ENCODE measurements around the gene C2CD4D. TPM values are rescaled to one million over a fixed set of nuclear protein-coding genes. Genes with fewer than 3 reads are reported as not detected.

C2CD4D gene
- total RNA-seq, 1 donor from 2014 or later, result not detected

DNA sequence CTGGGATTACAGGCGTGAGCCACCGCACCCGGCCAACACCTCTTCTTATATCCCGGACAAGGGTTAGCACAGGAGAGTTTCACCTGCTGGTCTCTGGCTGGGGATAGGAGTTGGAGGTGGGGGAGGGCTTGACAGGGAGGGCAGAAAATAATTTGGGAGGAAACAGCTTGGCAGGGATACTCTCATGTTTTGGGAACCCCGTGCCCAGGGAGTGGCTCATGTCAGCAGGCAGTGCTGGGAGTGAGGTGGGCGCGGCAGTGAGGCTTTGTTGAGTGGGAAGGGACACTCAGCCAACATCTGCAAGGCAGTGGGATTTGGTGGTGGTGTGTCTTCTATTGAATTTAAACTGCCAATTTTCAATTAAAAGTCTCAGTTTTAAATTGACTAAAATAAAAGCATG is 15.0 kb upstream of the C2CD4D start:
- no peak overlapping the region for H3K4me3 Mint-ChIP-seq (ENCODE audit: unreplicated experiment)
- TF ChIP-seq, protein P1, sequence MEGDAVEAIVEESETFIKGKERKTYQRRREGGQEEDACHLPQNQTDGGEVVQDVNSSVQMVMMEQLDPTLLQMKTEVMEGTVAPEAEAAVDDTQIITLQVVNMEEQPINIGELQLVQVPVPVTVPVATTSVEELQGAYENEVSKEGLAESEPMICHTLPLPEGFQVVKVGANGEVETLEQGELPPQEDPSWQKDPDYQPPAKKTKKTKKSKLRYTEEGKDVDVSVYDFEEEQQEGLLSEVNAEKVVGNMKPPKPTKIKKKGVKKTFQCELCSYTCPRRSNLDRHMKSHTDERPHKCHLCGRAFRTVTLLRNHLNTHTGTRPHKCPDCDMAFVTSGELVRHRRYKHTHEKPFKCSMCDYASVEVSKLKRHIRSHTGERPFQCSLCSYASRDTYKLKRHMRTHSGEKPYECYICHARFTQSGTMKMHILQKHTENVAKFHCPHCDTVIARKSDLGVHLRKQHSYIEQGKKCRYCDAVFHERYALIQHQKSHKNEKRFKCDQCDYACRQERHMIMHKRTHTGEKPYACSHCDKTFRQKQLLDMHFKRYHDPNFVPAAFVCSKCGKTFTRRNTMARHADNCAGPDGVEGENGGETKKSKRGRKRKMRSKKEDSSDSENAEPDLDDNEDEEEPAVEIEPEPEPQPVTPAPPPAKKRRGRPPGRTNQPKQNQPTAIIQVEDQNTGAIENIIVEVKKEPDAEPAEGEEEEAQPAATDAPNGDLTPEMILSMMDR (IDR thresholded peaks at IDR 0.05), result no peak
- DNase-seq (ENCODE audit: extremely low spot score, unreplicated experiment), result no peak
- no peaks in the 10 kb centered on the region for H3K36me3 Mint-ChIP-seq (ENCODE audit: unreplicated experiment)
- no peaks in the 10 kb centered on the region for H3K9me3 Mint-ChIP-seq (ENCODE audit: unreplicated experiment)
- peaks cover 3% of the 10 kb centered on the region for H3K4me1 Mint-ChIP-seq (ENCODE audit: unreplicated experiment)
- H3K27ac Mint-ChIP-seq (ENCODE audit: unreplicated experiment), result no peak overlapping the region
- H3K27me3 Mint-ChIP-seq (ENCODE audit: unreplicated experiment), result peaks cover 41% of the 10 kb centered on the region

DNA sequence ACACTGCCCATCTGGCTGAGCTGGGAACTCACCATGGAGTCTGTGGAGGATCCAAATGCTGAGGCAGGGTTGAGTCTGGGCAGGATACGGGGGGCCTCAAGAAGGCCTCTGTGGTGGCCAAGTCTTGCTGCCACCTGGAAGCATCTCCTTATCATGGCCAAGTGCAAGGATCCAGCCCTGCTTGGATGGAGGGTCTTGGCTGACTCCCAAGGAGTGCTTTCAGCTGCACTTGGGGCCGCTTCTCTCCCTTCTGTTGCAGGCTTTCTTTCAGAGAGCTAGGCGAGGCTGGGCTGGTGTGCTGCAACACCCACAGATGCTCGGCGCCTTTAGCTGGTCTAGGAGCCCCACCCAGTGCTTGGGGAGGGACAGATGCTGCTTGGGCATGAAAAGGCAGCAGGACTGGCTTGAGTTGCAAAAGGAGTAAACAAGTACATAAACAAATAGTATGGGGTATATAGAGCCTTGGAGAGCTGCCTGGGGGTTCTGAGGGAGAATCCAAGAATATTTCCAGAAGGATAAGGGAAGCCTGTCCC is 13.9 kb upstream of the C2CD4D start, which contains the start of gene THEM5:
Gene THEM5 (minus strand): TSS at position 302 of the 533 bp plus-strand sequence. CDS start 147 bp downstream, at position 155.
- Mint-ChIP-seq H3K27me3 (ENCODE audit: unreplicated experiment) (peaks cover 48% of the 10 kb centered on the region), H3K27ac (ENCODE audit: unreplicated experiment) (no peak within 1 kb of the TSS), H3K9me3 (ENCODE audit: unreplicated experiment) (no peaks in the 10 kb centered on the region), H3K4me3 (ENCODE audit: unreplicated experiment) (no peak within 1 kb of the TSS), H3K4me1 (ENCODE audit: unreplicated experiment) (peaks cover 3% of the 10 kb centered on the region), H3K36me3 (ENCODE audit: unreplicated experiment) (no peaks in the 10 kb centered on the region)
- DNase-seq (ENCODE audit: extremely low spot score, unreplicated experiment), result no peak
- TF ChIP-seq, protein P1 (IDR thresholded peaks at IDR 0.05), result no peak

DNA sequence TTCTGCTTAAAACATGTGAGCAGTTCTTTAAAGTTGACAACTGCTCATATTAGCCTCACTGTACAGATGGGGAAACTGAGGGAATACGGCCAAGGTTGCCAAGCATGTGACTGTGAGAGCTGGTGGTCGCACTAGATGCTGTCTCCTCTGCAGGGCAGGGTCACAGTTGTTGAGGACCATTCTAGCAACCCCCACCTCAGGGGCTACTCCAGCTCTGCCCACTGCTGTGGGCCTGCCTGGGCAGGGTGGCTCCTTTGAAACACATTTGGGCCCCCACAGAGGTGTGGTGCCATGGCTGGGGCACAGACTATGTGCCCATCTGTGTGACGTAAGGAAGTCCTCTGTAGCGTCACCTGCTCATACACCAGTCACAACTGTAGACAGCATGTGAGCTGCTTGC is 13.1 kb upstream of the C2CD4D start:
- TF ChIP-seq, protein P1 (IDR thresholded peaks at IDR 0.05), result no peak
- Mint-ChIP-seq H3K9me3 (ENCODE audit: unreplicated experiment) (no peaks in the 10 kb centered on the region), H3K27me3 (ENCODE audit: unreplicated experiment) (peaks cover 47% of the 10 kb centered on the region), H3K36me3 (ENCODE audit: unreplicated experiment) (no peaks in the 10 kb centered on the region), H3K27ac (ENCODE audit: unreplicated experiment) (no peak overlapping the region), H3K4me1 (ENCODE audit: unreplicated experiment) (peaks cover 3% of the 10 kb centered on the region), H3K4me3 (ENCODE audit: unreplicated experiment) (no peak overlapping the region)
- DNase-seq (ENCODE audit: extremely low spot score, unreplicated experiment), result no peak

DNA sequence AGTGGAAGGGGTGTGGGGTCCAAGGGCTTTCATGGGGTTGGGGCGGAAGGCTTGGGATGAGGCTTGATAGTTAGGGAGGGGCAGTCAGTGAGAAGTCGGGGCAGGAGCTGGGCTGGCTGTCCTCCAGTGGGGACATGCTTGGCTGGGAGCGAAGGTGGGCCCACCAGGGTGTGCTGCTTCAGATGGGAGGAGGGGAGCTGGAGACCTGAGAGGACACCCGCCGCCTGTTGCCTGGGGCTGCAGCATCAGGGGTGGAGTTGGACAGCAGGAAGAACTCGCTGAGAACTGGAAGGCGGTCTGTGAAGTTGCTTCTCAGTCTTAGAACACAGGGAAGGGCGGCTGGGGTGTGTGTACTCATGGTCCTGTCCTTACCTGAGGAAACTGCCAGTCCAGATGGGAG is 12.3 kb upstream of the C2CD4D start:
- H3K9me3 Mint-ChIP-seq (ENCODE audit: unreplicated experiment), result no peaks in the 10 kb centered on the region
- no peak for DNase-seq (ENCODE audit: extremely low spot score, unreplicated experiment)
- H3K4me1 Mint-ChIP-seq (ENCODE audit: unreplicated experiment), result peaks cover 3% of the 10 kb centered on the region
- no peak overlapping the region for H3K27ac Mint-ChIP-seq (ENCODE audit: unreplicated experiment)
- TF ChIP-seq, protein P1 (IDR thresholded peaks at IDR 0.05), result no peak
- no peaks in the 10 kb centered on the region for H3K36me3 Mint-ChIP-seq (ENCODE audit: unreplicated experiment)
- no peak overlapping the region for H3K4me3 Mint-ChIP-seq (ENCODE audit: unreplicated experiment)
- peaks cover 46% of the 10 kb centered on the region for H3K27me3 Mint-ChIP-seq (ENCODE audit: unreplicated experiment)

DNA sequence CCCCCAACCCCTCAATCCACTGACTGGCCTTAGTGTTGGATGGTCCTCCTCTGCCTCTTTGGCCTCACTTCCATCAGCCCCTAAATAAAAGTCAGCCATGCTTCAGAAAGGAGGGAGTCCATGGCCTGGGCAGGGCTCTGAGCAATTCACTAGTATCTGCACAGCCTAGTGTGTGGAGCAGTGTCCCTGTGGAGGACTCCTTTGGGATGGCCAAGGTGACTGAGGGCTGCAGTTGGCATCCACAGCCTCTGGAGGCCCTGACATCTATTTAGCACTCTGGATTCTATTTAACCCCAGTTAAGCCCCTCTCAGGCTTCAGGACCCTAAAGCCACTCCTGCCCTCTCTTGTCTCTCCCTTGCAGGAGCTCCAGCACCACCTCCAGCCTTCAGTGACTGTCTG is 10.3 kb upstream of the C2CD4D start:
- H3K9me3 Mint-ChIP-seq (ENCODE audit: unreplicated experiment), result no peaks in the 10 kb centered on the region
- peaks cover 56% of the 10 kb centered on the region for H3K27me3 Mint-ChIP-seq (ENCODE audit: unreplicated experiment)
- no peak for DNase-seq (ENCODE audit: extremely low spot score, unreplicated experiment)

More for the DNA sequence above, 10.3 kb upstream of the C2CD4D start:
- no peaks in the 10 kb centered on the region for H3K36me3 Mint-ChIP-seq (ENCODE audit: unreplicated experiment)
- no peak overlapping the region for H3K27ac Mint-ChIP-seq (ENCODE audit: unreplicated experiment)
- H3K4me1 Mint-ChIP-seq (ENCODE audit: unreplicated experiment), result no peaks in the 10 kb centered on the region
- no peak overlapping the region for H3K4me3 Mint-ChIP-seq (ENCODE audit: unreplicated experiment)
- TF ChIP-seq, protein P1 (IDR thresholded peaks at IDR 0.05), result no peak

All from osteocyte (in vitro differentiated cells).